Panc1 (cell line): ENCODE results near the gene PLB1. TPM values are rescaled to one million over a fixed set of nuclear protein-coding genes. Genes with fewer than 3 reads are reported as not detected.

Source experiments
- ATAC-seq: fragments of 200-7000 bp; cut with Tn5 transposase; 2 replicates; pipeline ENCODE4 v1.9.1; 2020; ENCODE audit warnings: mild to moderate bottlenecking, moderate library complexity
- BruUV-seq: library from RNA; stranded (reverse); fragments of 400-500 nt; replicated peaks from 2 replicates; lab custom pipeline; 2021; lab: Mats Ljungman, UMichigan
- CTCF ChIA-PET: fragments of 300-600 bp; sonication (Branson Sonifier 250); formaldehyde crosslinking; loops from one replicate; lab custom pipeline; 2022; ENCODE audit warnings: antibody characterized with exemption; lab: Charles Lee
- POLR2A ChIA-PET: fragments of 300-600 bp; sonication (Branson Sonifier 250); formaldehyde crosslinking; loops from one replicate; lab custom pipeline; 2022; ENCODE audit warnings: antibody characterized with exemption; lab: Charles Lee
- DNase-seq: peaks from one replicate; pipeline ENCODE4 v3.0.0-alpha.2; 2010; ENCODE audit warnings: low read depth, low spot score
- H3K27ac ChIP-seq: 2 replicates; pipeline ENCODE4 v1.5.1; 2011; ENCODE audit warnings: mild to moderate bottlenecking, low read length, inconsistent platforms
- H3K27me3 ChIP-seq: fragments of 200-500 bp; sonication (Bioruptor generic); 2 replicates; pipeline ENCODE4 v1.6.0; 2014; ENCODE audit warnings: low read length, inconsistent platforms; ENCODE audit not compliant: control insufficient read depth, insufficient read depth
- H3K36me3 ChIP-seq: fragments of 200-500 bp; sonication (Bioruptor generic); 2 replicates; pipeline ENCODE4 v1.5.1; 2014; ENCODE audit warnings: inconsistent platforms, mild to moderate bottlenecking, low read length, moderate library complexity; ENCODE audit not compliant: control insufficient read depth, insufficient read depth
- H3K4me1 ChIP-seq: 2 replicates; pipeline ENCODE4 v1.5.1; 2011; ENCODE audit warnings: inconsistent platforms, mild to moderate bottlenecking, low read length, moderate library complexity; ENCODE audit not compliant: control insufficient read depth, insufficient read depth
- H3K4me3 ChIP-seq, 2 experiments: 2 replicates each; pipeline ENCODE4 v1.5.1; 2011 to 2012; ENCODE audit warnings: low read depth in 2 of 2, low read length in 2 of 2, mild to moderate bottlenecking in 2 of 2, inconsistent platforms in 1 of 2, moderate library complexity in 1 of 2
- H3K9me3 ChIP-seq: fragments of 200-500 bp; sonication (Bioruptor generic); 2 replicates; pipeline ENCODE4 v1.5.1; 2014; ENCODE audit warnings: low read depth, mild to moderate bottlenecking, inconsistent platforms, low read length, moderate library complexity; ENCODE audit not compliant: control insufficient read depth, insufficient read depth
- POLR2AphosphoS5 ChIP-seq: IDR thresholded peaks from 2 replicates; pipeline ENCODE4 v1.6.1; 2012; ENCODE audit warnings: mild to moderate bottlenecking, low read depth, low read length, moderate library complexity
- SIN3A ChIP-seq: IDR thresholded peaks from 2 replicates; pipeline ENCODE4 v1.6.1; 2012; ENCODE audit warnings: low read depth, mild to moderate bottlenecking, low read length, moderate library complexity, borderline replicate concordance; ENCODE audit not compliant: insufficient read depth
- TCF7L2 ChIP-seq: IDR thresholded peaks from 2 replicates; pipeline ENCODE4 v1.6.1; 2011; ENCODE audit warnings: mild to moderate bottlenecking, low read depth, low read length, inconsistent platforms
- in situ Hi-C: cut with HindIII; loops from 2 replicates; pipeline ENCODE4 v1.10.0; 2016; ENCODE audit warnings: low sequenced_read_pairs, low pct_unique_long_range_greater_than_20kb
- intact Hi-C: fragments of 100-400 bp; cut with micrococcal nuclease; formaldehyde crosslinking; loops from one replicate; pipeline ENCODE4 v1.10.0; 2022; ENCODE audit not compliant: unreplicated experiment
- total RNA-seq: library from RNA; stranded (reverse); gene quantifications from one replicate; pipeline ENCODE4 v1.2.1, GENCODE V29; 2021; ENCODE audit not compliant: unreplicated experiment
- TF ChIP-seq, protein P1 (sequence below), 2 experiments: IDR thresholded peaks; 2 replicates each; pipeline ENCODE4 v1.6.1; 2011 to 2012; ENCODE audit warnings: low read depth in 2 of 2, control low read depth in 1 of 2, low read length in 1 of 2, mild to moderate bottlenecking in 1 of 2, moderate library complexity in 1 of 2; ENCODE audit not compliant: insufficient read depth in 1 of 2
- TF ChIP-seq, protein P2 (sequence below): fragments of 450-650 bp; IDR thresholded peaks from 2 replicates; pipeline ENCODE4 v1.5.1; 2017; ENCODE audit warnings: mild to moderate bottlenecking

PLB1 gene
- total RNA-seq, 1 experiment from 2014 or later, result 0.80 TPM

DNA sequence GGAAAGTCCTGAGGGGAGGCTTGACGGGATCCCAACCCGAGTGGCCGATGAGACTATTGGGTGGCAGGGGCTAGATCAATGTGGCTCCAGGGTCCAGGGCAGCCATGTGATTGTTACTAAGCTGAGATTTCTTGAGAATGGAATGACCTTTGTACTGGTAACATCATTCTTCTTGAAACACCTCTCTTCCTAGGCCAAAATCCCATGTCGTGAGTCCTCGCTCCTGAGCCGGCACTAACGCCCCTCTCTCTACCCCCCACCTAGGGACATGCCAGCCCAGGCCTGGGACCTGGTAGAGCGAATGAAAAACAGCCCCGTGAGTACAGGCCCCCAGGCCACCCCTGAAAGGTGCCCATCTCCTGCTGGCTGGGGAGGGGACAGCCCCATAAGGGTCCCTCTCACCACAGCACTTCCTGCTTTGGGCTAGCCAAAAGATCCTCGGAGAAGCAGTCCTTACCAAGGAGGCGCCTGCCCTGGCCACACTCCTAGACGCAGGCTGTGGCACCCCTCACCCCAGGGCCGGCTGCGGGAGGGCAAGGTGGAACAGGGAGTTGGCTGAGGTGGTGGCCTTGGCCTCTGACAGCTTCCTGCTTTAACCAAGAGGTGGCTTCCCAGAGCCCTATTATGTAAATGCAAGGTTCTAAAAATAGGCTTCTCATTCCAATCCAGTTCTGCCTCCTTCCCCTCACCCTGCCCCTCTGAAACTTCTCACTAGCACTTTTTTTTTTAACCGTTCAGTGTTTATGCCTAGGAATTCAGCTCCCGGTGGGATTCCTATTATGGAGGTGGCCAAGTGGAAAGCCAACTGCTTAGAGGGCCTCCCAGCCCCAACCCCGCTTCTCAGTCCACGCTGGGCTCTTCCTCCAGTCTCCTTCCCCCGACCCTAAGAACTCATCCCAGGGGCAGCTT lies 129.2 kb downstream of the PLB1 start:
- ATAC-seq, result no peak
- intact Hi-C loops, result no loop called here
- no peaks in the 10 kb centered on the region for H3K9me3 ChIP-seq
- no peak for DNase-seq
- BruUV-seq, result no TSS peak
- H3K27ac ChIP-seq, result no peak overlapping the region
- H3K4me1 ChIP-seq, result peaks cover 7% of the 10 kb centered on the region
- H3K27me3 ChIP-seq, result no peaks in the 10 kb centered on the region
- CTCF ChIA-PET, result no interaction called here
- H3K36me3 ChIP-seq, result no peaks in the 10 kb centered on the region
- no peak overlapping the region for H3K4me3 ChIP-seq
- no peak for TF ChIP-seq POLR2AphosphoS5
- TF ChIP-seq, protein P1, sequence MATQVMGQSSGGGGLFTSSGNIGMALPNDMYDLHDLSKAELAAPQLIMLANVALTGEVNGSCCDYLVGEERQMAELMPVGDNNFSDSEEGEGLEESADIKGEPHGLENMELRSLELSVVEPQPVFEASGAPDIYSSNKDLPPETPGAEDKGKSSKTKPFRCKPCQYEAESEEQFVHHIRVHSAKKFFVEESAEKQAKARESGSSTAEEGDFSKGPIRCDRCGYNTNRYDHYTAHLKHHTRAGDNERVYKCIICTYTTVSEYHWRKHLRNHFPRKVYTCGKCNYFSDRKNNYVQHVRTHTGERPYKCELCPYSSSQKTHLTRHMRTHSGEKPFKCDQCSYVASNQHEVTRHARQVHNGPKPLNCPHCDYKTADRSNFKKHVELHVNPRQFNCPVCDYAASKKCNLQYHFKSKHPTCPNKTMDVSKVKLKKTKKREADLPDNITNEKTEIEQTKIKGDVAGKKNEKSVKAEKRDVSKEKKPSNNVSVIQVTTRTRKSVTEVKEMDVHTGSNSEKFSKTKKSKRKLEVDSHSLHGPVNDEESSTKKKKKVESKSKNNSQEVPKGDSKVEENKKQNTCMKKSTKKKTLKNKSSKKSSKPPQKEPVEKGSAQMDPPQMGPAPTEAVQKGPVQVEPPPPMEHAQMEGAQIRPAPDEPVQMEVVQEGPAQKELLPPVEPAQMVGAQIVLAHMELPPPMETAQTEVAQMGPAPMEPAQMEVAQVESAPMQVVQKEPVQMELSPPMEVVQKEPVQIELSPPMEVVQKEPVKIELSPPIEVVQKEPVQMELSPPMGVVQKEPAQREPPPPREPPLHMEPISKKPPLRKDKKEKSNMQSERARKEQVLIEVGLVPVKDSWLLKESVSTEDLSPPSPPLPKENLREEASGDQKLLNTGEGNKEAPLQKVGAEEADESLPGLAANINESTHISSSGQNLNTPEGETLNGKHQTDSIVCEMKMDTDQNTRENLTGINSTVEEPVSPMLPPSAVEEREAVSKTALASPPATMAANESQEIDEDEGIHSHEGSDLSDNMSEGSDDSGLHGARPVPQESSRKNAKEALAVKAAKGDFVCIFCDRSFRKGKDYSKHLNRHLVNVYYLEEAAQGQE (IDR thresholded peaks at IDR 0.05; ENCODE audit: insufficient read depth in 1 of 2, low read depth in 2 of 2, low read length in 1 of 2), result no peak
- TF ChIP-seq TCF7L2, result no peak
- TF ChIP-seq, protein P2, sequence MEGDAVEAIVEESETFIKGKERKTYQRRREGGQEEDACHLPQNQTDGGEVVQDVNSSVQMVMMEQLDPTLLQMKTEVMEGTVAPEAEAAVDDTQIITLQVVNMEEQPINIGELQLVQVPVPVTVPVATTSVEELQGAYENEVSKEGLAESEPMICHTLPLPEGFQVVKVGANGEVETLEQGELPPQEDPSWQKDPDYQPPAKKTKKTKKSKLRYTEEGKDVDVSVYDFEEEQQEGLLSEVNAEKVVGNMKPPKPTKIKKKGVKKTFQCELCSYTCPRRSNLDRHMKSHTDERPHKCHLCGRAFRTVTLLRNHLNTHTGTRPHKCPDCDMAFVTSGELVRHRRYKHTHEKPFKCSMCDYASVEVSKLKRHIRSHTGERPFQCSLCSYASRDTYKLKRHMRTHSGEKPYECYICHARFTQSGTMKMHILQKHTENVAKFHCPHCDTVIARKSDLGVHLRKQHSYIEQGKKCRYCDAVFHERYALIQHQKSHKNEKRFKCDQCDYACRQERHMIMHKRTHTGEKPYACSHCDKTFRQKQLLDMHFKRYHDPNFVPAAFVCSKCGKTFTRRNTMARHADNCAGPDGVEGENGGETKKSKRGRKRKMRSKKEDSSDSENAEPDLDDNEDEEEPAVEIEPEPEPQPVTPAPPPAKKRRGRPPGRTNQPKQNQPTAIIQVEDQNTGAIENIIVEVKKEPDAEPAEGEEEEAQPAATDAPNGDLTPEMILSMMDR, result no peak
- no peak for TF ChIP-seq SIN3A
- POLR2A ChIA-PET, result no interaction called here
- in situ Hi-C loops, result no loop called here

DNA sequence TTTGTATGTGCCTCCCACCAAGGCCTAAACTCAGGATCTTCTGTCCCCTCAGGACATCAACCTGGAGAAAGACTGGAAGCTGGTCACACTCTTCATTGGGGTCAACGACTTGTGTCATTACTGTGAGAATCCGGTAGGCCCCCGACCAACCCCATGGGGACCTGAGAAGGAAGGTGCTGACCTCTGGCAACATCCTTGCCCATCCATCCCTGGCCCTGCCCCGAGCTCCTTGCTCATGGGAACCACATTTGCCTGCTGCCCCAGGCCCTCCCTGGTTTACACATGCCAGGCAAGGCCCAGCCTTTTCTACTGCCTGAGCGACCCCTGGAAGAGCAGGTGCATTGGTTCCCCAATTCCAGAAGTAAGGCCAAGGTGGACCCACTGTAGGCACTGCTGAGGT lies 130.5 kb downstream of the PLB1 start:
- no peak for ATAC-seq
- no peak overlapping the region for H3K4me3 ChIP-seq
- ChIA-PET CTCF (no interaction called here), POLR2A (no interaction called here)
- H3K27me3 ChIP-seq, result no peaks in the 10 kb centered on the region
- H3K36me3 ChIP-seq, result no peaks in the 10 kb centered on the region
- no peak for DNase-seq
- BruUV-seq, result no TSS peak
- no peak overlapping the region for H3K27ac ChIP-seq
- intact Hi-C loops (no loop called here), in situ Hi-C loops (no loop called here)
- no peaks in the 10 kb centered on the region for H3K9me3 ChIP-seq
- no peak for TF ChIP-seq SIN3A
- TF ChIP-seq, protein P1 (IDR thresholded peaks at IDR 0.05; ENCODE audit: insufficient read depth in 1 of 2, low read depth in 2 of 2, low read length in 1 of 2), result no peak
- TF ChIP-seq POLR2AphosphoS5, result no peak
- no peak for TF ChIP-seq TCF7L2
- TF ChIP-seq, protein P2, result no peak
- peaks cover 5% of the 10 kb centered on the region for H3K4me1 ChIP-seq
